ENCODE results near the gene REC8. TPM values are rescaled to one million over a fixed set of nuclear protein-coding genes. Genes with fewer than 3 reads are reported as not detected.

REC8 gene
- total and polyA plus RNA-seq, 2 of the 13 experiments (the other 11 are each of a cell fraction or from before 2014, with no cell fraction given) = 3.4 to 14.7 TPM

DNA sequence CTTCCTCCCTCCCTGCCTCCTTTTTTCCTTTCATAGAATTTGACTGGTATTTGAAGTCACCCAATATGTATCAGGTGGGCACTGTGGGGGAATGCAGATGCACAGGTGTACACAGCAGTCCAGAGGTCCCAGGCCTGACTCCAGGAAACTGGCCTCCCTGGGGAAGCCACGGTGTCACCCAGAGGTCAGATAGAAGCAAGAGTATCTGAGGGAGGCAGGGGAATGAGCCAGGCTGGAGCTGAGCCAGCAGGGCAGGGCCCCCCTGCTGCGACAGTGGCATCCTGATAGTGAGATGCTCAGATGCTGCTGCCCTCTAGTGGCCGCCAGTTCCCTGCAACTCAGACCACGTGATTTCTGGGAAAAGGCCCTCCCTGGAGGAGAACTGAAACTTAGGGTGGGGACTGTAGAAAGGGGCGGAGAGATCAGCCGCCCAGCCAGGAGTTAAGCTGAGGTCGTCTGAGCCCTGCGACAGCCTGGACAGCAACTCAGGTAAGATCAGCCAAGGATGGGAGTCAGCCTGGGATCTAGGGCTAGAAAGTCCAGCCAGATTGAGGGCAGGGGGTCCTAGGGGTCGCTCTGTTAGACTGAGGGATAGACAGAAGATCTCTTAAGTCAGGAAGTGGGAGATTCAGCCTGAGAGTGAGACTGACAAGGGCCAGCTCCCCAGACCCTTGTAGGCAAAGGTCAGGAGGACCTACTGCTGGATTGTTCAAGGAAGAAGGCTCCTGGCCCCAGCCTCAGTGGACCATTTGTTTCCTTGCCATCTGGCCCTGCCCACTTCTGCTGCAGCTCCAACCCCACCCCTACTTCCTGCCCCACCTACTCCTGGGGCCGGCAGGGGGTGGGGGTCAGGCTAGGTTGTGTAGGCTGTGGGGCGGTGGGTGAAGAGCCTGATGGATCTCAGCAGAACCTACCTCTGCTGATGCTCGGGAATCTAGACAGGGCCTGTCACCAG lies 10.8 kb upstream of the REC8 start, which contains the start of gene IRF9 (continued):
- TF ChIP-seq, protein P1, sequence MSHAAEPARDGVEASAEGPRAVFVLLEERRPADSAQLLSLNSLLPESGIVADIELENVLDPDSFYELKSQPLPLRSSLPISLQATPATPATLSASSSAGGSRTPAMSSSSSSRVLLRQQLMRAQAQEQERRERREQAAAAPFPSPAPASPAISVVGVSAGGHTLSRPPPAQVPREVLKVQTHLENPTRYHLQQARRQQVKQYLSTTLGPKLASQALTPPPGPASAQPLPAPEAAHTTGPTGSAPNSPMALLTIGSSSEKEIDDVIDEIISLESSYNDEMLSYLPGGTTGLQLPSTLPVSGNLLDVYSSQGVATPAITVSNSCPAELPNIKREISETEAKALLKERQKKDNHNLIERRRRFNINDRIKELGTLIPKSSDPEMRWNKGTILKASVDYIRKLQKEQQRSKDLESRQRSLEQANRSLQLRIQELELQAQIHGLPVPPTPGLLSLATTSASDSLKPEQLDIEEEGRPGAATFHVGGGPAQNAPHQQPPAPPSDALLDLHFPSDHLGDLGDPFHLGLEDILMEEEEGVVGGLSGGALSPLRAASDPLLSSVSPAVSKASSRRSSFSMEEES (CRISPR knock-in tag; IDR thresholded peaks at IDR 0.05) = peak; percentile 100
- TF ChIP-seq NRL (CRISPR knock-in tag; IDR thresholded peaks at IDR 0.05; ENCODE audit: borderline replicate concordance) (peak; percentile 93), HOXA7 (CRISPR knock-in tag; IDR thresholded peaks at IDR 0.05) (no peak), ETV5 (CRISPR knock-in tag; IDR thresholded peaks at IDR 0.05; ENCODE audit: borderline replicate concordance) (peak; percentile 87), ZNF136 (CRISPR knock-in tag; IDR thresholded peaks at IDR 0.05; ENCODE audit: low read depth) (peak; percentile 99), CREM (IDR thresholded peaks at IDR 0.05) (peak; percentile 77), CREM (CRISPR knock-in tag; IDR thresholded peaks at IDR 0.05) (no peak; the same call in 1 of the 2 replicates), ZEB1 (IDR thresholded peaks at IDR 0.05; ENCODE audit: insufficient replicate concordance, low read depth) (peak; percentile 84), RBM39 (IDR thresholded peaks at IDR 0.05; ENCODE audit: low read depth, low read length, poor library complexity, severe bottlenecking) (peak; percentile 98), KDM3A (CRISPR knock-in tag; IDR thresholded peaks at IDR 0.05; ENCODE audit: low read depth) (peak; percentile 99), ISL2 (CRISPR knock-in tag; IDR thresholded peaks at IDR 0.05) (peak; percentile 95), ZNF629 (CRISPR knock-in tag; conservative IDR thresholded peaks at IDR 0.05) (peak; percentile 54; the same call in 1 of the 2 replicates), MYNN (CRISPR knock-in tag; IDR thresholded peaks at IDR 0.05; ENCODE audit: low read depth) (peak; percentile 93), HDAC6 (IDR thresholded peaks at IDR 0.05; ENCODE audit: low read depth, low read length) (no peak), ARNT2 (CRISPR knock-in tag; IDR thresholded peaks at IDR 0.05; ENCODE audit: low read depth) (peak; percentile 90), ZNF747 (CRISPR knock-in tag; IDR thresholded peaks at IDR 0.05; ENCODE audit: borderline replicate concordance) (peak; percentile 99), ZNF644 (CRISPR knock-in tag; IDR thresholded peaks at IDR 0.05; ENCODE audit: low read depth) (peak; percentile 41; the same call in 1 of the 2 replicates), RXRA (CRISPR knock-in tag; IDR thresholded peaks at IDR 0.05) (peak; percentile 98), ZNF124 (CRISPR knock-in tag; IDR thresholded peaks at IDR 0.05) (peak; percentile 97), ZNF441 (CRISPR knock-in tag; IDR thresholded peaks at IDR 0.05; ENCODE audit: borderline replicate concordance) (peak; percentile 88; the same call in 1 of the 2 replicates), BCL6 (CRISPR knock-in tag; IDR thresholded peaks at IDR 0.05) (peak; percentile 92), CAMTA2 (CRISPR knock-in tag; IDR thresholded peaks at IDR 0.05; ENCODE audit: borderline replicate concordance) (peak; percentile 84; the same call in 1 of the 2 replicates), EHMT2 (IDR thresholded peaks at IDR 0.05; ENCODE audit: borderline replicate concordance, low read depth, low read length) (no peak; the same call in 1 of the 2 replicates), ZBTB42 (CRISPR knock-in tag; IDR thresholded peaks at IDR 0.05) (0 out of 2 replicates have a peak, but pooled peaks have one; percentile 87)
- TF ChIP-seq, protein P2, sequence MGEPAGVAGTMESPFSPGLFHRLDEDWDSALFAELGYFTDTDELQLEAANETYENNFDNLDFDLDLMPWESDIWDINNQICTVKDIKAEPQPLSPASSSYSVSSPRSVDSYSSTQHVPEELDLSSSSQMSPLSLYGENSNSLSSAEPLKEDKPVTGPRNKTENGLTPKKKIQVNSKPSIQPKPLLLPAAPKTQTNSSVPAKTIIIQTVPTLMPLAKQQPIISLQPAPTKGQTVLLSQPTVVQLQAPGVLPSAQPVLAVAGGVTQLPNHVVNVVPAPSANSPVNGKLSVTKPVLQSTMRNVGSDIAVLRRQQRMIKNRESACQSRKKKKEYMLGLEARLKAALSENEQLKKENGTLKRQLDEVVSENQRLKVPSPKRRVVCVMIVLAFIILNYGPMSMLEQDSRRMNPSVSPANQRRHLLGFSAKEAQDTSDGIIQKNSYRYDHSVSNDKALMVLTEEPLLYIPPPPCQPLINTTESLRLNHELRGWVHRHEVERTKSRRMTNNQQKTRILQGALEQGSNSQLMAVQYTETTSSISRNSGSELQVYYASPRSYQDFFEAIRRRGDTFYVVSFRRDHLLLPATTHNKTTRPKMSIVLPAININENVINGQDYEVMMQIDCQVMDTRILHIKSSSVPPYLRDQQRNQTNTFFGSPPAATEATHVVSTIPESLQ (CRISPR knock-in tag; conservative IDR thresholded peaks at IDR 0.05) = peak; percentile 95
- TF ChIP-seq, protein P3, sequence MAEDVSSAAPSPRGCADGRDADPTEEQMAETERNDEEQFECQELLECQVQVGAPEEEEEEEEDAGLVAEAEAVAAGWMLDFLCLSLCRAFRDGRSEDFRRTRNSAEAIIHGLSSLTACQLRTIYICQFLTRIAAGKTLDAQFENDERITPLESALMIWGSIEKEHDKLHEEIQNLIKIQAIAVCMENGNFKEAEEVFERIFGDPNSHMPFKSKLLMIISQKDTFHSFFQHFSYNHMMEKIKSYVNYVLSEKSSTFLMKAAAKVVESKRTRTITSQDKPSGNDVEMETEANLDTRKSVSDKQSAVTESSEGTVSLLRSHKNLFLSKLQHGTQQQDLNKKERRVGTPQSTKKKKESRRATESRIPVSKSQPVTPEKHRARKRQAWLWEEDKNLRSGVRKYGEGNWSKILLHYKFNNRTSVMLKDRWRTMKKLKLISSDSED (CRISPR knock-in tag; IDR thresholded peaks at IDR 0.05) = no peak

Measured in HepG2 (cell line).